AG09319 (cell line): ENCODE results near the gene PTDSS2.

Source experiments
- DNase-seq: peaks from one replicate; pipeline ENCODE4 v3.0.0-alpha.2; 2010; ENCODE audit warnings: low read depth; ENCODE audit errors: extremely low read depth
- CTCF ChIP-seq: IDR thresholded peaks from 2 replicates; pipeline ENCODE4 v1.5.1; 2011; ENCODE audit warnings: low read depth, mild to moderate bottlenecking, inconsistent platforms, low read length, moderate library complexity

PTDSS2 gene

GRCh38 chr11:501683-502287, 51.7 kb downstream of the PTDSS2 start:
- no peak for TF ChIP-seq CTCF
- no peak for DNase-seq

GRCh38 chr11:502288-503178, 52.5 kb downstream of the PTDSS2 start:
- no peak for DNase-seq
- no peak for TF ChIP-seq CTCF

- TF ChIP-seq CTCF: no peak
Measured at GRCh38 chr11:503179-503981, 53.3 kb downstream of the PTDSS2 start.

GRCh38 chr11:504053-504993, 54.2 kb downstream of the PTDSS2 start:
- DNase-seq: no peak
- TF ChIP-seq CTCF: no peak

More at GRCh38 chr11:503179-503981, 53.3 kb downstream of the PTDSS2 start:
- peak; percentile 65 for DNase-seq

DNA sequence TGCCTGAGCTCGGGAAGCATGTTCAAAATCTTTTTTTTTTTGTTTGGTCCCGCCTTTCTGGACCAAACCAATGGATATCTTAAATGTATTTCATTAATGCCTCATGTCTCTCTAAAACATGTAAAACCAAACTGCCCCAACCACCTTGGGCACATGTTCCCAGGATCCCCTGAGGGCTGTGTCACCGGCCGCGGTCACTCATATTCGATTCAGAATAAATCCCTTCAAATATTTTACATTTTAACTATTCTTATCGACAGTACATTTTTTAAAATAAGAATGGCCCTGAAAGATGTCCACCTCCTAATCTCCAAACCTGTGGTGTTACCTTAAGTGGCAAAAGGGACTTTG, 54.9 kb downstream of the PTDSS2 start:
- TF ChIP-seq CTCF: no peak
- no peak for DNase-seq

DNA sequence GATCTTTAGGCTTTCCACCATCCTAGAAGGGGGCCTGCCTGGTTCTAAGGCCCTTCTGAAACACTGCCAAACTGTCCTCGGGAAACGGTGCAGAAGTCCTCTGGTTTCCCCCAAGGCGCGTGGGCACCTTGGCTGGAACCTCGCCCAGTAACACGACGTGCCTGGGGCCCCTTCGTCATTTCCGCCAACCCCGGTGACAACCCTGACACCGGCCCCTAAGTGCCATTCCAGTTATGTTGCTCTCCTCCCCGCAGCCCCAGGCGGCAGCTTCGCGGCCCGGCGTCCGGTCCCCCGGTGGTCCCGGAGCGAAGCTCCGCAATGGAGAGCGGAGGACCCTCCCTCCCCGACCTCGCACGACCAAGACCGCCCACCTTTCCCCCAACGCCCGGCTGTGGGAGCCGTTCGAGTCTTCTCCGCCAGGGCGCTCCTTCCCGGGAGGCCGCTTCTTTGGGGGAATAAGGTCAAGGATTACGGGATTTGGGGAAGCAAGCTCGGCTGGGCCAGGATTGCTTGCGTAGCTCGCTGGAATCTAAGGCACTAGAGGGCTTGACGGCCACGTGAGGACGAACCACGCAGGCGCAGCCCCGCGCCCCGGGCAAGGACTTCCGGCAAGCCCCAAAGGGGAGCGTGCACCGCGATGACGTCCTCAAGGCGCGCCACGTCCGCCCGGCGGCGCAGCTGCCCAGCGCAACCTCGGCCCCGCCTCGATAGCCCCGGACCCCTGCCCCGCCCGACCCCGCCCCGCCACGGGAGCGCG, 56.3 kb downstream of the PTDSS2 start:
- DNase-seq: peak; percentile 98
- TF ChIP-seq CTCF: no peak
